GM23338 (cell line): ENCODE measurements around the gene LAMB3.

Source experiments
- CREB1 ChIP-seq: fragments of 250-450 bp; sonication (Bioruptor Pico); IDR thresholded peaks from 2 replicates; pipeline ENCODE4 v1.5.0; 2020; ENCODE audit warnings: low read depth, mild to moderate bottlenecking, moderate library complexity
- EZH2 ChIP-seq: fragments of 200-600 bp; sonication (generic); IDR thresholded peaks from one replicate; pipeline ENCODE4 v1.8.0; 2017; ENCODE audit warnings: antibody characterized with exemption, mild to moderate bottlenecking, low read depth; ENCODE audit not compliant: unreplicated experiment
- EZH2phosphoT487 ChIP-seq: fragments of 200-600 bp; sonication (generic); IDR thresholded peaks from one replicate; pipeline ENCODE4 v1.8.1; 2018; ENCODE audit warnings: antibody characterized with exemption; ENCODE audit not compliant: unreplicated experiment
- JUNB ChIP-seq: IDR thresholded peaks from one replicate; pipeline ENCODE4 v1.6.1; 2016; ENCODE audit warnings: antibody characterized with exemption; ENCODE audit not compliant: unreplicated experiment
- POLR2AphosphoS5 ChIP-seq: IDR thresholded peaks from 2 replicates; pipeline ENCODE4 v1.6.1; 2016; ENCODE audit warnings: antibody characterized with exemption, low read depth
- REST ChIP-seq: IDR thresholded peaks from one replicate; pipeline ENCODE4 v1.6.1; 2018; ENCODE audit warnings: antibody characterized with exemption; ENCODE audit not compliant: unreplicated experiment
- ZNF114 ChIP-seq: fragments of 250-450 bp; sonication (Bioruptor Pico); IDR thresholded peaks from 2 replicates; pipeline ENCODE4 v1.5.0; 2020; ENCODE audit warnings: mild to moderate bottlenecking, moderate library complexity
- TF ChIP-seq, protein P1 (sequence below), 2 experiments: fragments of 200-600 bp in 1 of 2; sonication (generic) in 1 of 2; conservative IDR thresholded peaks; 2 replicates each; pipeline versions ENCODE4 v1.5.1 to v1.6.1; 2016 to 2017; ENCODE audit warnings: antibody characterized with exemption in 2 of 2, low read depth in 2 of 2, mild to moderate bottlenecking in 2 of 2, moderate library complexity in 1 of 2

GRCh38 chr1:209643285-209644020 lies 8.8 kb downstream of the LAMB3 start:
- no peak for TF ChIP-seq CREB1 (CRISPR knock-in tag)
- no peak for TF ChIP-seq ZNF114 (CRISPR knock-in tag)
- TF ChIP-seq, protein P1, sequence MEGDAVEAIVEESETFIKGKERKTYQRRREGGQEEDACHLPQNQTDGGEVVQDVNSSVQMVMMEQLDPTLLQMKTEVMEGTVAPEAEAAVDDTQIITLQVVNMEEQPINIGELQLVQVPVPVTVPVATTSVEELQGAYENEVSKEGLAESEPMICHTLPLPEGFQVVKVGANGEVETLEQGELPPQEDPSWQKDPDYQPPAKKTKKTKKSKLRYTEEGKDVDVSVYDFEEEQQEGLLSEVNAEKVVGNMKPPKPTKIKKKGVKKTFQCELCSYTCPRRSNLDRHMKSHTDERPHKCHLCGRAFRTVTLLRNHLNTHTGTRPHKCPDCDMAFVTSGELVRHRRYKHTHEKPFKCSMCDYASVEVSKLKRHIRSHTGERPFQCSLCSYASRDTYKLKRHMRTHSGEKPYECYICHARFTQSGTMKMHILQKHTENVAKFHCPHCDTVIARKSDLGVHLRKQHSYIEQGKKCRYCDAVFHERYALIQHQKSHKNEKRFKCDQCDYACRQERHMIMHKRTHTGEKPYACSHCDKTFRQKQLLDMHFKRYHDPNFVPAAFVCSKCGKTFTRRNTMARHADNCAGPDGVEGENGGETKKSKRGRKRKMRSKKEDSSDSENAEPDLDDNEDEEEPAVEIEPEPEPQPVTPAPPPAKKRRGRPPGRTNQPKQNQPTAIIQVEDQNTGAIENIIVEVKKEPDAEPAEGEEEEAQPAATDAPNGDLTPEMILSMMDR (conservative IDR thresholded peaks at IDR 0.05; ENCODE audit: low read depth in 2 of 2) = no peak
- TF ChIP-seq POLR2AphosphoS5 = no peak
- no peak for TF ChIP-seq EZH2
- no peak for TF ChIP-seq EZH2phosphoT487
- TF ChIP-seq REST = no peak
- no peak for TF ChIP-seq JUNB
